Adrenal gland (tissue), 12 donors: Measurements from ENCODE around the gene TMEM40. TPM values are rescaled to one million over a fixed set of nuclear protein-coding genes. Genes with fewer than 3 reads are reported as not detected.

Experiments
- DNase-seq, 7 donors: peaks; one replicate each; pipeline ENCODE4 v3.0.0-alpha.2; 2019 to 2020
- H3K27ac ChIP-seq, 5 donors: fragments of 200-600 bp; sonication (generic) in 4 of 5; 1 replicate in 3 of 5; 2 replicates in 2 of 5; pipeline versions ENCODE4 v1.5.1 to v1.8.0; 2016 to 2020; ENCODE audit warnings: mild to moderate bottlenecking in 1 of 5
- H3K27me3 ChIP-seq: fragments of 200-600 bp; 2 replicates; pipeline ENCODE4 v1.8.0; 2021
- H3K36me3 ChIP-seq, 2 donors: fragments of 200-600 bp; replicated peaks in 1 of 2; 1 replicate in 1 of 2; 2 replicates in 1 of 2; pipeline versions ENCODE4 v1.5.1 to v1.8.0; 2018 to 2022
- H3K4me1 ChIP-seq, 2 donors: fragments of 200-600 bp; replicated peaks in 1 of 2; 1 replicate in 1 of 2; 2 replicates in 1 of 2; pipeline versions ENCODE4 v1.5.1 to v1.8.0; 2018 to 2021
- H3K4me3 ChIP-seq, 4 donors: fragments of 200-600 bp; sonication (generic) in 3 of 4; one replicate each; pipeline ENCODE4 v1.5.1; 2016 to 2018
- H3K9me3 ChIP-seq, 3 donors: fragments of 200-600 bp; sonication (generic) in 1 of 3; replicated peaks in 1 of 3; 1 replicate in 2 of 3; 2 replicates in 1 of 3; pipeline versions ENCODE4 v1.5.1 to v1.8.0; 2016 to 2021
- POLR2A ChIP-seq, 2 donors: fragments of 450-650 bp; IDR thresholded peaks; one replicate each; pipeline ENCODE4 v1.6.1; 2017; ENCODE audit warnings: antibody characterized with exemption in 2 of 2, mild to moderate bottlenecking in 2 of 2, moderate library complexity in 1 of 2
- WGBS, 4 donors: extraction: QIAGEN DNeasy Blood & Tissue Kit in 2 of 4; methylation state at CpG; one replicate each; pipeline versions ENCODE4 v1.1.5 to v1.1.7; 2013 to 2017; 5-methylcytosine and 5-hydroxymethylcytosine counted together
- intact Hi-C, 2 donors: fragments of 100-400 bp; cut with DNase I; formaldehyde crosslinking; loops; one replicate each; pipeline versions ENCODE4 v1.14.1 to v1.15.0; 2022 to 2023
- polyA plus RNA-seq, 3 donors: library from polyadenylated mRNA; stranded (reverse); fragments of 200-250 nt in 2 of 3; fragments of 350-450 nt in 1 of 3; fragmentation: Illumina TruSeq in 1 of 3; extraction: RNeasy Lipid Tissue Mini Kit (QIAGEN cat#74804) in 1 of 3; gene quantifications; one replicate each; pipeline ENCODE4 v1.2.3, GENCODE V29; 2013 to 2014
- total RNA-seq, 9 donors: library from RNA; depleted of rRNA in 4 of 9; stranded (reverse); fragments of >200 nt in 4 of 9; fragments of 120-200 nt in 1 of 9; fragmentation: NEBNext Ultra II Directional in 1 of 9; extraction: Animal tissue kit (Norgen Biotek cat#: 25700) in 1 of 9; gene quantifications; one replicate each; pipeline versions ENCODE4 v1.1.0 to v1.2.4, GENCODE V29; 2013 to 2023
- TF ChIP-seq, protein P1 (sequence below), 6 experiments: fragments of 450-650 bp in 4 of 6; fragments of 200-600 bp in 2 of 6; sonication (generic) in 1 of 6; IDR thresholded peaks; 1 replicate in 5 of 6; 2 replicates in 1 of 6; pipeline versions ENCODE4 v1.5.1 to v1.8.0; 2016 to 2021; ENCODE audit warnings: antibody characterized with exemption in 6 of 6, mild to moderate bottlenecking in 2 of 6, moderate library complexity in 1 of 6
- donor health status: healthy with polysubstance abuse.
- donor health status: Bipolar disorder and iron deficiency.
- donor health status: DM: yes; HTN: yes; CAD: no.
- donor health status: DM: no; HTN: no; CAD: no.
- donor health status: DM: no; HTN: no; CAD: no.
- donor health status: DM: yes; HTN: yes; CAD: no.

The TMEM40 gene
- total and polyA plus RNA-seq, 12 donors, result 0.17 to 1.5 (median 1.00) TPM; not detected in 8

DNA sequence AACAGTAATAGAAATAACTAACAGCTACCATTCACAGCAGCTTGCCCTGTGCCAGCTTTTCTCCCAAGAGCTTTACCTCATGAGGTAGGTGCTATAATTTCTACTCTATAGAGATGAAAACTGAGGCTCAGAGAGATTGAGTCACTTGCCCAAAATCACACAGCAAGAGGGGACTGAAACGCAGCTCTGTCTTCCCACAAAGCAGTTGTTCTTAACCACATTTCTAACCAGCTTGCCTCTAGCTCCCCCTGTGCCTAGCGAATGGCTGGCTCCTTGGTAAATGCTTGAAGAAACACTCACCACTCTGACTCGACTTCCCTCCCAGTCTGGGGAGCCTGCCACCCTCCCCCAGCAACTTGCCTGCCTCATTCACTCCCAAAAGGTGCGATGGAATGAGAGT lies 15.6 kb upstream of the TMEM40 start:
- 69 to 91% (median 76%) methylated on average over 4 of the region's 4 CpGs for WGBS, 4 donors
- no peaks in the 10 kb centered on the region for H3K9me3 ChIP-seq
- no peak for TF ChIP-seq POLR2A (IDR thresholded peaks at IDR 0.05)
- TF ChIP-seq, protein P1, sequence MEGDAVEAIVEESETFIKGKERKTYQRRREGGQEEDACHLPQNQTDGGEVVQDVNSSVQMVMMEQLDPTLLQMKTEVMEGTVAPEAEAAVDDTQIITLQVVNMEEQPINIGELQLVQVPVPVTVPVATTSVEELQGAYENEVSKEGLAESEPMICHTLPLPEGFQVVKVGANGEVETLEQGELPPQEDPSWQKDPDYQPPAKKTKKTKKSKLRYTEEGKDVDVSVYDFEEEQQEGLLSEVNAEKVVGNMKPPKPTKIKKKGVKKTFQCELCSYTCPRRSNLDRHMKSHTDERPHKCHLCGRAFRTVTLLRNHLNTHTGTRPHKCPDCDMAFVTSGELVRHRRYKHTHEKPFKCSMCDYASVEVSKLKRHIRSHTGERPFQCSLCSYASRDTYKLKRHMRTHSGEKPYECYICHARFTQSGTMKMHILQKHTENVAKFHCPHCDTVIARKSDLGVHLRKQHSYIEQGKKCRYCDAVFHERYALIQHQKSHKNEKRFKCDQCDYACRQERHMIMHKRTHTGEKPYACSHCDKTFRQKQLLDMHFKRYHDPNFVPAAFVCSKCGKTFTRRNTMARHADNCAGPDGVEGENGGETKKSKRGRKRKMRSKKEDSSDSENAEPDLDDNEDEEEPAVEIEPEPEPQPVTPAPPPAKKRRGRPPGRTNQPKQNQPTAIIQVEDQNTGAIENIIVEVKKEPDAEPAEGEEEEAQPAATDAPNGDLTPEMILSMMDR (IDR thresholded peaks at IDR 0.05), result no peak
- intact Hi-C loops, result no loop called here
- no peaks in the 10 kb centered on the region for H3K4me1 ChIP-seq
- no peak for DNase-seq
- H3K27me3 ChIP-seq, result no peaks in the 10 kb centered on the region
- no peak overlapping the region for H3K27ac ChIP-seq
- no peak overlapping the region for H3K4me3 ChIP-seq
- H3K36me3 ChIP-seq, result no peaks in the 10 kb centered on the region

DNA sequence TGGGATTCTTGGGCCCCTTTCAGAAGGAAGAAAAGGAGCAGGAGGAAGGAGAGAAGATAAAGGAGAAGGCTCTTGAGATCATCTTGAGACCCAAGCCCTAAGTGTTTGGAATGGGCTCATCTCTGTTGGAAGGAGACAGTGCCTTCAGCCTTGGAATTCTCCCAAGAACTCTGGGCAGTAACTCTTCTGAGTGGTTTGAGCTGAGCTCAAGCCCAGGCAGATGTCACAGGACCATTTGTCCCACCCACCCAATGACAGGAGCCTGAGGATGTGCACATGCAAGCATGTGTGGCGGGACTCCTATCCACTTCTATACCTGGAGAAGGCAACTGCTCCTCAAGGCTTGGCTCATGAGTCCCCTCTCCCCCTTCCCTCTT lies 14.6 kb upstream of the TMEM40 start:
- WGBS, 4 donors, result 86 to 93% (median 89%) methylated on average over 1 of the region's 1 CpG
- intact Hi-C loops, result no loop called here
- Histone ChIP-seq H3K4me3 (no peak overlapping the region), H3K27me3 (no peaks in the 10 kb centered on the region), H3K4me1 (no peaks in the 10 kb centered on the region), H3K27ac (no peak overlapping the region), H3K9me3 (no peaks in the 10 kb centered on the region), H3K36me3 (no peaks in the 10 kb centered on the region)
- peak in 1 of 7 donors; percentile 32 for DNase-seq
- TF ChIP-seq, protein P1 (IDR thresholded peaks at IDR 0.05), result no peak
- TF ChIP-seq POLR2A (IDR thresholded peaks at IDR 0.05), result no peak

DNA sequence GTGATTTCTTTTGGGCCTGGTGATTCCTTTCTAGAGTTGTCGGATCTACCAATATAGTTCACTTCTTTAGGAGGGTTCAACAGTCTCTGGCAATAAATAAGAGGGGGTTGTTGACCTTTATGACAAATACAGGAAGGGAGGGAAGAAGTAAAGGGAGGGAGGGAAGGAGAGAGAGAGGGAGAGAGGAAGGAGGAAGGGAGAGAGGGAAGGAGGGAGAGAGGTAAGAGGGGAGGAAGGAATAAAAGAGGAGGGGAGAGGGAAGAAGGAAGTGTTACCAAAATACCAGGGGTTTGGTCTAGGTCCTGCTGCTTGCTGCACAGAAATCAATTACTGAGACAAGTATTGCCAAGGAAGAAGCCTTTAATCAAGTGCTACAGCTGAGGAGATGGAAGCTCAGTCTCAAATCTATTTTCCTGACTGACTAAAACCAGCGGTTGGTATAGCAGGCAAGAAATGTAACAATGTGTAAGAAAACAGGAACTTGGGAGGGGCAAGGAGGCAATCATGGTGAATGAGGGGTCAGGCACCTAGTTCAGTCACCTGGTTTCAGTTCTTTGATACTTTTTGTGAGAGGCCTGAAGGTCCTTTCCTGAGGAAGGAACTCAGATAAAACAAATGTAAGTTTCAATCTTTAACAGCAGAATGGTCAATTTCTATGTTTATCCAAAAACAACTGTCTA lies 14.1 kb upstream of the TMEM40 start:
- Histone ChIP-seq H3K4me3 (no peak overlapping the region), H3K36me3 (no peaks in the 10 kb centered on the region), H3K27me3 (no peaks in the 10 kb centered on the region), H3K27ac (no peak overlapping the region), H3K4me1 (no peaks in the 10 kb centered on the region), H3K9me3 (no peaks in the 10 kb centered on the region)
- DNase-seq, result no peak
- 50 to 65% (median 63%) methylated on average over 2 of the region's 2 CpGs for WGBS, 4 donors
- intact Hi-C loops, result no loop called here
- TF ChIP-seq, protein P1 (IDR thresholded peaks at IDR 0.05), result no peak
- TF ChIP-seq POLR2A (IDR thresholded peaks at IDR 0.05), result no peak

DNA sequence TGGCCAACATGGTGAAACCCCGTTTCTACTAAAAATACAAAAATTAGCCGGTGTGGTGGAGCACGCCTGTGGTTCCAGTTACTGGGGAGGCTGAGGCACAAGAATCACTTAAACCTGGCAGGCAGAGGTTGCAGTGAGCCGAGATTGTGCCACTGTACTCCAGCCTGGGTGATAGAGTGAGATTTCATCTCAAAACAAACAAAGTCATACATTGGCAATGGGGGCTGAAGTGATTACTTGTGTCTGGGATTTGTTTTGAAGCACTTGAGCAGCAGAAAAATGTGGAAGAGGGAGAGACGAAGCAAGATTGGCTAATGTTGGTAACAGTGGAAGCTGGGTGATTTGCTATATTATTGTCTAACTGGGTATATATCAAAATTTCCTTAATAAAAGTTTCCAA lies 13.4 kb upstream of the TMEM40 start:
- WGBS, 4 donors, result 81 to 89% (median 86%) methylated on average over 5 of the region's 5 CpGs
- TF ChIP-seq POLR2A (IDR thresholded peaks at IDR 0.05), result no peak
- TF ChIP-seq, protein P1 (IDR thresholded peaks at IDR 0.05), result no peak
- no peaks in the 10 kb centered on the region for H3K9me3 ChIP-seq
- H3K27ac ChIP-seq, result no peak overlapping the region
- H3K27me3 ChIP-seq, result no peaks in the 10 kb centered on the region
- no peak overlapping the region for H3K4me3 ChIP-seq
- H3K36me3 ChIP-seq, result no peaks in the 10 kb centered on the region
- no peak for DNase-seq
- H3K4me1 ChIP-seq, result no peaks in the 10 kb centered on the region
- intact Hi-C loops, result no loop called here
